ENCODE data around the gene NKX1-2.

Gene NKX1-2

DNA sequence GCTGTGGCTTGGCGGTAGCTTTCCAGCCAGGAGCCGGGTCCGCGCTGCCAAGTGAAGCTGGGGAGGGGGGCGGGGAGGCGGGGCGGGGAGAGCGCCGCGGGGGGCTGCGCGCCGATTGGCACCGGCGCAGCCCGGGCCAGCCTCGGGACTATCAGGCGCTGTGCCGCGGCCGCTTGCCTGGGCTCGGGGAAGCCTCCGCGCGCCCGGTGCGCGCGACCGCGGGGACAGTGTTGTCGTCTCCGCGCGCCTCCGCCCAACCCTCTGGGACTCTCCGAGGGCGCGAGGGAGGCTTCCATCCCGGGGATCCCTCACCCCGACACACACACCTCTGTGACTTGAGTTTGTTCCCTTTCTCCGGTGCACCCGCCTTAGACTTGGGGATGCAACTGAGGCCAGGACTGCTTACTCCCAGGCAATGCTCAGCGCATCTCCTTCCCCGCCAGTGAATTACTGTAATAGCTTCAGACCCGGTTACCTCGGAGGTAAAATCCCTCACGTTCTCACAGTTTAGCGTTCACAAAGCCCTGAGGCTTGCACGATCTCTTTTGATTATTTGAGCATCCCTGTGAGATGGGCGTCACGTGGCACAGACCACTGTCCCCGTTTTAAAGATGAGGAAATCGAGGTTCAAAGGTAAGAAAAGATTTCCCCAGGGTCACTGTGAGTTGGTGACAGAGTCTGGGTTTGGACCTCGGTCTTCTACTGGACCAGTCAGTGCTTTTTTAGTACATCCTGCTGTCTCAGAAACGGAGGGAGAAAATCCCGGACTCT is at the start of gene NKX1-2:
TSS of gene NKX1-2 (minus strand) at position 24 of the 771 bp plus-strand sequence. CDS start 92 bp downstream, outside the sequence.
- peak; percentile 6 for DNase-seq

DNA sequence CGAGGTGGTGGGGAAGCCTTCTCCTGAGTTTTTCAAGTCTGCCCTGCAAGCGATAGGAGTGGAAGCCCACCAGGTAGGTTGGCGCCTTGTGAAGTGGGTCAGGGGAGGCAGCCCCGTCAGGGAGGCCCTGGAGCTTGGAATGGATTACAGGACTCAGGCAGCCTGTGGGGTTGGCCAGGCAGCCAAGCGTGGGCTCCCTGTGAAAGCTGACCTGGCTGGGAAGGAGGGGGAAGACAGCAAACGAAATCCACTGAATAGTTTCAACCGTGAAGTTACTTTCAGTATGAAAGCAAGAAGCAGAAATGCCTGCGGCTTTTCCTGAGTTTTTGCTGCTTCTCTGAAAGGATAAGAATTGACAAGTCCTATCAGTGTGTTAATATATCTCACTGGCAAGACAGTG is 48.2 kb upstream of the NKX1-2 start:
- no peak for DNase-seq

DNA sequence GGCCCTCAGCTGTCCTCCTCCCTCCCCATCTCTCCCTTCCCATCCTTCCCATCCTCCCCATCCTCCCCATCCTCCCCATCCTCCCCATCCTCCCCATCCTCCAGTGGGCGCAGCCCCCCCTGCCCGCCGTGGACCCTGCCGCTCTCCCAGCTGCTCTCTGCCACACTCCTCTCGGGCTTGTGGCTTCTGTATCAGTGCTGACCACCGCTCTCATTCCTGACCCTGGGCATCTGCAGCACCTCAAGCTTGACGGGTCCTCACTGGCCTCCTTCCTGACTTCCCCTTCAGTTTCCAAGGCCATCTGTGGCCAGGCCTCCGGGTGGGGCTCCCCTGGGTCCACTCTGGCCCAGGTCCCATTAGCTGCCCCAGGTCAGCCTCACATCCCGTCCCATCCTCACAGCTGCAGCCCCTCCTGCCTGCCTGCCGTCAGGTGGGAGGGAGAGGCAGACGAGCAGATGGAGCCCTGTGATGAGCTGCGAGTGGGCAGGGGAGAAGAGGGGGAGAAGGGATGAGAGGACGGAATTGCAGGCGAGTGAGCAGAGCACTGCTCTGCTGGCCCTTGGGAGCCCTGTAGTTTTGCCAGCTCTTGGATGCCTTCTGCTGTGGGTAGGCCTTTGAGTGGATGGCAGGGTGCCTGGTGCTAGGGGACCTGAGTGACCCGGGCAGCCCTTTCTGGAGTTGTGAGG is 47.5 kb upstream of the NKX1-2 start:
- no peak for DNase-seq

DNA sequence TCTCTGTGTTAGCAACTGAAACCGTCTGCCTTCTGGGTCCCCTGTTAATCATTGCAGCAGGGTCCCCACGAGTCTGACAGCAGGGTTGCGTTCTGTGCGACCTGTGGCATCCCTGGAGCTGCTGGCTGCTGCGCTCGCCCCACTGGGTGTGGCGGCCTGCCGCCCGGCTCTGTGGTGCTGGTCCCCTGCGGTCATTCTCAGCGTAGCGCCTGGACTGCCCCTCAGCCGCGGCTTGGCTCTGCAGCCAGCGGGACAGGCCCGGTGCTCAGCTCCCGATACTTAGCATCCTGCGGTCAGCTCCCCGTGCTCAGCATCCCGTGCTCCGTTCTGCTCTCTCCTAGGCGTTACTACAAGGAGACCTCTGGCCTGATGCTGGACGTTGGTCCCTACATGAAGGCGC is 46.8 kb upstream of the NKX1-2 start:
- no peak for DNase-seq

DNA sequence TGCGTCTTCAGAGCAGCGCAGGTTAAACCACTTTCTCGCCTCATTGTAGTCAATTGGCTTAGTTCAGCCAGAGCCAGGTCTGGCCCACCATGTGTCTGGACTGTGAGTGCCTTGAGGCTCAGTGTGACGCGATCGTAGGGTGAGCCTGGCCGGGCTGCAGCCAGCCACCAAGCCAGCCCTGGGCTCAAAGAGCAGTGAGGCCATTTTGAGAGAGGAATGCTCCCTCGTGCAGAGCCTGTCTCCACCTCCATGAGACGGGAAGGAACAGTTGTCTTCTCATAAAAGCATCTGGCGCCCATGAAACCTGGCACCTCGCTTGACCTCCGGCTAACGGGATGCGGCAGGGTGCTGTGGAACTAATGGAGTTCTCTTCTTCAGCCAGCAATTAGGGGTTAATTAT is 46.3 kb upstream of the NKX1-2 start:
- no peak for DNase-seq

DNA sequence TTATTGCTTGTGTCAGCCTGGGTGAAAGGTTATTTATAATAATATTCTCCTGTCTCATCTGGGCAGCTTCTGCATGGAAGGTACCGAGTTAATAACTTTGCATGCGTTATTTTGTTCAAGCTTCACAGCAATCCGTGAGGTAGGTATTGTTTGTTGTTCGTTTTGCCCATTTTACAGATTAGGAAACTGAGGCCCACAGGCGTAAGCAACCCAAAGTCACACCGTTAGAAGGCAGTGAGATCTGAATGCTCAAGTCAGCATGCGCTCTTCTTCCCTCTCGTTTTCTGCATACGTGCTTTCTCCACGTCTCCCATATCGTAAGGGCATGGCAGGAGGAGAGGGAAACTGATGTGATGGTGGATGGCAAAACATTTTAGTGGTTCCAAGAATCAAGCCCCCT is 45.9 kb upstream of the NKX1-2 start:
- DNase-seq = no peak

DNA sequence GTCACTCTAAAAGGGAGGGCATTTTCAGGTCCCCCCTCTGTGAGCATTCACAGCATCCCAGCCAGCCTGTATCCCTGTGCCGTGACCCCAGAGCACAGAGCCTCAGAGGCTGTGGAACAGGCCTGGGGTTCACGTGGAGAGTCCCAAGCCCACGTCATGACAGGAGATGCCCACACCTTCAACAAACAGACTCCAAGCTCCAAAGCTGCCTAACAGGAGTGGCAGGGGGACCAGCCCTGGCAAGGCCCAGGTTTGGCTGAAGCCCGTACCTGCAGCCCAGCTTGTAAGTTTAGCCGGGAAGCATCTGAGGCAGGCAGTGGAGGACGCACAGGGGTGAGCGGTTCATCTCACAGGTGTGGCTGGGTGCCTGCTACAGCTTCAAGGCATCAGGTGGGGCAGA is 45.3 kb upstream of the NKX1-2 start:
- DNase-seq = no peak

DNA sequence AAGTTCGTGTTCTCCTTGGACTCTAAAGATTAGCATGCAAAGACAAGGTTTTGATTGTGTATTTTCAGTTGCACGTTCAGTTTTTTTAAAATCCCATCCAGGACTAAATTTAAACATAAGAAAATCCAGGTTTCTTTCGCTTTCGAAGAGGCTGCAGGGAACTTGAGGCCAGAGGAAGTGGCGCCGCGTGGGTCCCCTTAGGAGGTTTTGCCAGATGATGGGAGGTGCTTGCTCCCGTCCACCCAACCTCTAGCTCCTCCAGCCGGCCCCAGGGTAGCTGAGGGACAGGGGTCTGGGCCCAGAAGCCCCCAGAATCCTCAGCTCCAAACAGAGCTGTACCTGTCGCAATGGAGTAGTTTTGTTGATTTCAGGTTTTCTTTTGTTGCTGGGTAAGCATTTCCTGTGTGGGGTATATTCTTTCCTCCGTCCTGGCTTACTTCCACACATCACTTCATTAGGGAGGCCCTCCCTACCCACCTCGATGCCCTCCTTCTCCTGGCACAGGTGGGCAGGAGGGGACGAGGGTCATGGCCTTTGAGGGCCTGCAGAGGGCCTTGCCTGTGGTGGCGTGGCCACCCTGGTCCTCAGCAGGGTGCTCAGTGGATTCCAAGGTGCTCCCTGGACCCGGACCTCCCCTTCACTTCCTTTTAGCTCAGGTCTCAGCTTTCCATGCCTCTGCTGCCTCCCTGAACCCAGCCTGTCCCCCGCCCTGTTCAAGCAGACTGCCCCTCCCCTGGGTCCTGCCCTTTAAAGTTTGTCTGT is 44.4 kb upstream of the NKX1-2 start:
- DNase-seq = no peak

DNA sequence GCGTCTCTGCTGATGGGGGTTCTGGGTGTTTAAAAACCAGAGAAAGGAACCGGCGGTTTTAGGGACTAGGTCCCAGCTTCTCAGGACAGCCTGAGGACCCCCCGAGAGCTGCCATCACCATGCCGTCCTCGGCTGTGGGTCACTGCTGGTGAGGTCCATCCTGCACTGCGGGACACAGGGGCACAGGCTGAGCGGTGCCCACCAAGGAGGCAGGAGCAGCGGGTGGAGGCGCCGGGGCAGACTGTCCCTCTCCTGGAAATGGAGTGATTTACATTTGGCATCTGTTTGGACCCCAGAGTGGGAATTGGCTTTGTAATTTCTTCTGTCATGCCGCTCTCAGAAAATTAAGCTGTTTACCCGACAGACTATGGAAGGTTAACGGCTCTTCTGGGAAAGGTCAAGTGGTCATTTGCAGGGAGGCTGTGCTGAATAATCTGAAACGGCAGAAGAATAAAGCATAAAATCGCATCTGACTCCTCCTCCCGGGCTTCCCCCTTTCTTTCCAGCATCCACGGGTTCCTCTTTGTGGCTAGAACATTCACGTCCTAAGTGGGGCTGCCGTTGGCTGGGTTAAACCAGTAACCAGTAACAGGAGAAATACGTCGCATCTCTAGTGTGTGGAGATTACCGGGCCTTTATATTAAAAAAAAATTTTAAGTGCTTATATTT is 43.5 kb upstream of the NKX1-2 start:
- DNase-seq = peak; percentile 10

DNA sequence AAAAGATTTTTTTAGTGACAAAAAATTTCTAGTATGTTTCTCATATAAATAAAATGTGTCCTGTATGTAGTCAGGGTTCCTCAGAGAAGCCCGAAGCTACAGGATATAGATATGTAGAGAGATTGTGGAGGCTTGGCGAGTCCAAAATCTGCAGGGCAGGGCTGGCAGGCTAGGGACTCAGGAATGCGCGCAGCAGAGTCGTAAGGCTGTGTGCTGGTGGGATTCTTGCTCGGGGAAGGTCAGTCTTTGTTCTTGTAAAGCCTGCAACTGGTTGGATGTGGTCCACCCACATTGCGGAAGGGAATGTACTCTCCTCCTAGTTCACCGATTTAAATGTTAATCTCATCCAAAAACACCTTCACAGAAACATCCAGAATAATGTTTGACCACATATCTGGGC is 42.4 kb upstream of the NKX1-2 start:
- DNase-seq = no peak

DNA sequence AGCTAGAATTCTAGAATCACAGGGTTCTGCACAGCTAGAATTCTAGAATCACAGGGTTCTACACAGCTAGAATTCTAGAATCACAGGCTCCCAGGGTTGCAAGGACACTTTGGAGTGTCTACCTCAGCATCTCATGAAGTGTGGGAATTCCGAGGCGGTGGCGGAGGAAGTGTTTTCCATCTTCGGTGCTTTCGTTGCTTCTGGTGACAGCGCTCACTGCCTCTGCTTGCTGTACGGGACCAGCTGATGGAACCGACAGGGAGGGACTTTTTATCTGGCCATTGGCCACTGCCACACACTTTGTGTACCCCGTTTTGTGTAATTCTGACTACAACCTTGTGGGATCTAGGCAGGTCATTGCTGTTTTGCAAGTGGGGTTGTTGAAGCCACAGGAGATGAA is 41.3 kb upstream of the NKX1-2 start:
- no peak for DNase-seq

DNA sequence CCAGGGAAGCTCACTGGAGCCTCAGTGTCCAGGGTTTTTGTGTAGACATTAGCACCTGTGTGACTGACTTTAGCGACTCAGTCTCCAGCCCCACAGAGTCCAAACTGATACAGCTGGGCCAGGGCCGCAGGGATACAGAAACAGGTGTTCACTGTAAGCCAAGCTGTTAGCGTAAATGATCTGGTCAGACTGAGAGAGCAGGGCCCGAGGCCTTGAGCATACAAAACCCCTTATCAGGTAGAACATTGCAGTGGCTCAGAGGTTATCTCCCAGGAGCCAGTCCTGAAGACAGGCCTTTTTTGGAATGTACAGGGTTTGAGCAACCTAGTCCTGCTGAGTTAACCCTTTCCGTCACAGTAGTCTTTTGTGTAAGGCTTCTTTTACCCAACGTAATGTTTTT is 36.8 kb upstream of the NKX1-2 start:
- DNase-seq = no peak

DNA sequence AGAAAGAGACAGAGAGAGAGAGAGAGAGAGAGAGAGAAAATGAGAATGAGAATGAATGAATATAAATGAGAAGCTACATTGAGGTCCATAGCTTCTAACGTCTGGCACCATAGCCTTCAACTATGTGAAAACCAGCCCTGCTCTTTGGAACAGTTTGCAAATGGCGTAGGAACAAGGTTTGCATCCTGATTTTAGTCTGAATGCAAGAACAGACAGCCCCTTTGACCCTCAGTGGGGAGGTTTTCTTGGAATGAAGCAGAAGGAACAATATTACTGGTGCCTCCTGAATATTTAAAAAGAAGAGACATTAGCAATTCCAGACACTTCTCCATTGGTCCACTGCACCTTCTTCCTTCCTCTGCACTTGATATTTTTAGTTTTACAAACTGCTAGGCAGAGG is 34.8 kb upstream of the NKX1-2 start:
- no peak for DNase-seq

DNA sequence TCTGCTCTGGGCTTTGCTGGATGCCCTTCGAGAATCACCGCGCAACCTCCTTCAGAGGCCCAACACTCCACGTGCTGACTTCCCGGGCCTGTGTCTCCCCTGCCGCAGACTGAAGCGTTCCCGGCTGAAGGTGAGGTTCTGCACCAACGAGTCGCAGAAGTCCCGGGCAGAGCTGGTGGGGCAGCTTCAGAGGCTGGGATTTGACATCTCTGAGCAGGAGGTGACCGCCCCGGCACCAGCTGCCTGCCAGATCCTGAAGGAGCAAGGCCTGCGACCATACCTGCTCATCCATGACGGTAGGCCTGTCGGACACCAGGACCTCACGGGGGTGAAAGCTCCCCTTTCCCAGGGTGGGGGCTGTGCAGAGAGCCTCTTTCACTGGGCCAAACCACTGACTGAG is 34.2 kb upstream of the NKX1-2 start:
- no peak for DNase-seq

DNA sequence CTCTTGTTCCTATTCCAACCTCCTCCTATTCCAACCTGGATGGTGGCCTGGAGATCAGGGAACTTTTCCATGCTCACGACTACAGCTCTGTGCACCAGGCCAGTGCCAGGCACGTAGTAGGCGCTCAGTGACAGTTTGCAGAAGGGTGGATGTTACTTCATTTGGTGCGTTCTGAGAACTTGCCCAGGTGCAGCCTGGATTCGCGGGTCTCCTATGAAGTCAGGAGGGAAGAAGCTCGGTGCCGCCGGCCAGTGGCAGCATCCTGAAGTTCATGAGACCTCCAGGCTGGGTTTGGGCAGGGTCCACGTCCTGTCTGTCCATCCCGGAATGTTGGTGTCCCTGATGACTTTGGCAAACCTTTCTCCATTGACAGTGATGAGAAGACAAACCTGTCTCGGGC is 33.0 kb upstream of the NKX1-2 start:
- no peak for DNase-seq

DNA sequence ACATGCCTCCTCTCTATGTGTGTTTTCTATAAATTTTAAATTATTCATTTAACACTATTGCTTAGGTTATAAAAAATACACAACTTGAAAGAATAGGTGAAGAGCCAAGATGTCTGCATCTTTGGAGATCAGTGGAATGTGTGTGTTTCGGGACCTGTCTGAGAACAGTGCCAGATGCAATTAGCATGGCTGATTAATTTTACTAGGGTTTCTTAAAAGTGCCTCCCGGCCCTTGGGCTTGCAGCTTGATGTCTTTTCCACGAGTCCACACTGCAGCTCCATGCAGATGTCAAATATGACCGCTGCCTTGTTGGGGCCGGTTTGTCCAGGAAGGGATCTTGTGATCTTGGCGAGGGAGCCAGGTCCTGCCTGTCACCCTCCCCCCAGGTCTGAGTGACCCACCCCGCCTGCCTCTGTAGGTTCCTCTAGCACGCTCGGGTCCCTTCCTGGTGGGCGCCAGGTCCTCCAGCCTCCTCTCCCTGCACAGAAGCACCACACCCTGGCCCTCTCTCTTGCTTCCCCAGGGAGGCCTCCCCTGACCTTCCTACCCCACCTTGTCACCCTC is 32.5 kb upstream of the NKX1-2 start:
- peak; percentile 78 for DNase-seq

DNA sequence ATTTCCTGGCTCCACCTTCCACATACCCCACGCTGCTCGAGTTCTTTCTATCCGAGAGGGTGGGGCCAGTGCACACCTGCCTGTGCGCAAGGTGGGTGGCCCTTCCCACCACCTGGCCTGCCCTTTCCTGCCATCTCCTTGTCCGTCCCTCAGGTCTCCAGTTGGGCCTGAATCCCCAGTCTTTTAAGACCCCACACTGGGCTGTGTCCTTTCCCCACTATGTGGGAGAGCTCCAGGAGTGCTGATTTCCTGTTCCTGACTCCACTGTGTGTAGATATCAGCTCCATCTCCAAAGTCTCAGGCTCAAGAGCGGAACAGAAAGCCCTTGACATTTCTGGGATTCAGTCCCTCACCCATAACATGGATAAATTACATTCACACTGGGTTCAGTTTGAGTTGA is 31.9 kb upstream of the NKX1-2 start:
- peak; percentile 55 for DNase-seq

DNA sequence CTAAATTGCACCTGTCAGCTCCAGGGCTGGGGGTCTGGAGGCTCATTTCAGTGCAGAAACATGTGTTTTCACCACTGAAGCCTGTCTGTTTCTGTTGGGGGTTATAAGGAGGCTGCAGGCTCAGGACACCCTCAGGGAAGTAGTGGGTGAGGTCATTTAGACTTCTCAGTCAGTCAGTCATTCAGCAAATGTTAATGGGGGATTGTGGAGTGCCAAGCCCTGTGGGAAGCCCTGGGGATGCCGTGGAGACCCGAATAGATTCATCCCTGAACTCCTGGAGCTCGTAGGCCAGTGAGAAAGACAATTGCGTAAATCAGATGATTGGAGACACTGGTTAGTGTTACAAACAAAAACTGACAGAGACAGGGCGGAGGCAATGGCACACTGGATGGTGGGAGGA is 31.0 kb upstream of the NKX1-2 start:
- DNase-seq = no peak

DNA sequence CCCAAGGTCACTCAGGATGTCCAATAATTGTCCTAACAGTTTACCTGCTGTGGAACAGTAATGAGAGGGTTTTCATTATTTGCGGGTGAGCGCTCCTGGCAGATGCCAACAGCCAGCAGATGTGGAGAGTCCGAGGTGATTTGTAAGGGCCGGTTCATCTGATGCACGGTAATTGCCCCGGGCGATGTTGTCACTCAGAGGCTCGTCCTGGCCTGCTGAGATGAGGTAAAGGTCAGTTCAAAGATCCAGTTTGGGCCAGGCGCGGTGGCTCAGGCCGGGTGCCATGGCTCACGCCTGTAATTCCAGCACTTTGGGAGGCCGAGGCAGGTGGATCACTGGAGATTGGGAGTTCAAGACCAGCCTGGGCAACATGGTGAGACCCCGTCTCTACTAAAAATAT is 28.7 kb upstream of the NKX1-2 start:
- no peak for DNase-seq

DNA sequence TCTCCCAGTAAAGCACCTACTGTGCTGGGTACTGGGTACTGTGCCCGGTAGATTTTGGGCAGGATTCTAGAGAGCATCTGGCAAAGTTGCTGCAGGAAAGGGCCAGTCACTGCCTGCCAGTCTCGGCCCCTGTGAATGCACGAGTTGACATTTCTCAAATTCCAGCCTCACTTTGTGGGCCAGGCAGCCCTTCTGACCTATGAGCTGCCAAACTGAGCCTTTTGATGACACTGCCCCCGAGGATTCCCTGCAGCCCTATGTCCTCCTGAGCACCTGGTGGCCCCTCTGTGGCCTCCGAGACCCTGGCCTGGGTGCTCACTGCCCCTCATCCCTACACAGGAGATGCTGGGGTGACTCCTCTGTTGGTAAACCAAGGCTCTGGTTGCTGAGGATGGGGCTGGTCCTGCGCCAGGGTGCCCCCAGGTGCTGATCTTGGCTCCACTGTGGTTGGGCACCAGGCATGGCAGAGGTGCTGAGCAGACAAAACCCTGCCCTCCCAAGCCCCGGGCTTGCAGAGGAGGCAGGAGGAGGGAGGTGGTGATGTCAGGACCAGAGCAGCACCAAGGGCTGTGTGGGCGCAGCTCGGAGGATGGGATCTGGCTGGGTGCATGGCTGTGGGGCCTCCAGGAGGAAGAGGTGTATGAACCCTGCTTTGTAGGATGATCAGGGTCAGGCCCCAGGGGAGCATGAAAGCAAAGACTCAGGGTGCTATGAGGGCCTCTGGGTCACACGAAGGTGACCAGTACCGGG is 28.0 kb upstream of the NKX1-2 start:
- DNase-seq = no peak

DNA sequence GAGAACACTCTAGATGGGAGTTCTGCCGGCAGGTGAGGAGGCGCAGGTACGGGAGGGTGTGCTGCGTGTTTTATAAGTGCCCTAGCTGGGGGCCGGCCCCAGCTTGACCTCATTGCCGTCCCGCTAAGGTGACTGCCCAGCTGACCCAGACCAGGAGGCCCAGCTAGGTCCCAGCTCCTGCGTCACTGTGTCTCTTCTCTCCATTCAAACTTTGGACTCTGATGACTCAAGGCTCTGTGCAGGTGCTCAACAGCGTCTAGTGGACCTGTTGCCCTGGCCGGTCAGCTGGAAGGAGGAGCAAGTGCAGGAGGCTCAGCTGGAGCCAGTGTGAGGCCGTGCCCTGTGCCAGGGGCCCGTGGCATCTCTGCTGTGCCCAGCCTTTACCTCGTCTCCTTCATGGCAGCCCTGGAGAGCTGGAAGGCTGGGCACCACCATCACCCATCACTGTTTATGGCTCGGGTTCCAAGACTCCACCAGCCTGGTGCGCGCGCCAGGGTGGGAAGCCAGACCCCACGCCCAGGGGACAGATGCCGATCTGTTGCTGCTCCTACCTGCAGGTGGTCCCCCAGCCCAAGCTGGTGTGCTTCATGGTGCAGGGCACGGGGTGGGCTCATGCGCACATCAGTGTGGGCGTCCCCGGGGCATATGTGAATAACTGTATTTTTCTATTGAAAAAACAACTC is 26.3 kb upstream of the NKX1-2 start:
- DNase-seq = no peak

Data from DMS79 treated with DMSO at 0.1 percent for 48 hours (cell line).